ENCODE data around the gene ARHGAP10.
"Not testable (repeated sequence)": the region's sequence is repeated elsewhere in the genome, so short reads cannot be mapped to it uniquely, and the experiment has no call there.

Gene ARHGAP10

DNA sequence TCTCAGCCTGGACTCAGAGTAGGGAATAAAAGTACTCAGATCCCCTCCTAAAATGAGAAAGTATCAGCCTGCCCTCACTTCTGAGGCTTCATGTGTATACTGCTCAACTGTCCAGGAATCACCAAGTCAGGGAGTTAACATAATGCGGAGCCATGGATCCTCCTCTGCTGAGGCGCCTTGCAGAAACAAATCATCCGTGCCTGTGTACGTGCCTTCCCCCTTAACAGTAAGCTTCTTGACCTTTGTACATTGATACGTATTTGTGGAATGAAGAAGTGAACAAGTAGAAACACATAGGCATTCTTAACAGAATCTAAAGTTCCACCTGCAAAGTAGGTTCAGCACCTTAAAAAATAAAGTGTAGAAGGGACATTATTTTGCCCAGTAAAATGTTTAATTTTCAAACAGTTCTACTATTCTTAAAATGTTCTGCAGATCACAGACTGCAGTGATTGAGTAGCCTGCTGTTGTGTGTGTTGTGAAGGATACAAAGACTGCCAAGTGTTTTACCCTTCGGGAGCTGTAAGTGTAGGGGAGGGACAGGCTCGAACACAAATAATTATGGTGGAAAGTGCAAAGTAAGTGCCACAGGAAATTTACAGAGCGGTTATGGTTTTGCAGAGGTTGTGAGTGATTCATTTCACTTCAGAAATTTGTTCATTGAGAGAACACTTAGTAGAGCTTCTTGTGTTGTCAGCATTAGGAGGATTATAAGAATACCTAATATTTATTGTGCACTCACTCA lies 61.9 kb downstream of the ARHGAP10 start:
- DNase-seq (ENCODE audit: low spot score) = no peak

DNA sequence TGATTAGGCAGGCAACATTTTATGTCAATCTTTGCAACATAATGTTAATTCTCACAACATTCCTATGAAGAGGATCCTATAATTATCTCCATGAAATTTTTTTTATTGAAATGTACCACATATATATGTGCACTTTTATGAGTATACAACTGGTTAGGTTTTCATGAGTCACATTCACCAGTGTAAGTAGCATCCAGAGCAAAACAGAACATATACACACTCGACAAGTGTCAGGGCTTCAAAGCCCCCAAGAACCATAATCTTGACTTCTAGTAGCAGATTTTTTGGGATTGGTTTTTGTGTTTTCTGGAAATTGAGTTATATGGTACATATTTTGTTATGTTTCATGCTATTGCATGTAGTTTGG lies 62.4 kb downstream of the ARHGAP10 start:
- DNase-seq (ENCODE audit: low spot score) = no peak

DNA sequence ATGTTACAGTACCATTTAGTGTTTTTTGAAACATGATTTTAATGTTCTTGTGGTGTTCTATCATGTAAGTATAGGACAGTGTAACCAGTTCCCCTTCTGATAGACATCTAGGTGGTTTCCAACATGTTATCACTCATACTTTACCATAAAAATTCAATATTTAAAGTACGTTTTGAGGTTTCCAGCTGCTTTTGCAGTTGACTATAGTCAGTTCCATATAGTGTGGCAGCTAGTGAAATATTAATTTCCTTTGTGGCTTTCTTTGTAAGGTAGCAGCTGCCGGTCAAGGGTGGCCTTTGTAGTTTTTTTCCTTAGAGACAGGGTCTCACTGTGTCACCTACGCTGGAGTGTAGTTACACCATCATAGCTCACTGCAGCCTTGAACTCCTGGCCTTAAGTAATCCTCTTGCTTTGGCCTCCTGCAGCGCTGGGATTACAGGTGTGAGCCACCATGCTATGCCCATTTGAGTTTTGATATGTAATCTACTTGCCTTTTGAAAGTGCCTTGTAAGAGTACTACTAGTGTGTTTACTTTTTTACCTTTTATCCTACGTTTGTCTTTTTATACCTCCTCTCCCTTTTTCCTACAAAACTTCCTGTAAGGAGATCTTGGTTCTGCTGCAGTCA lies 63.0 kb downstream of the ARHGAP10 start:
- no peak for DNase-seq (ENCODE audit: low spot score)

DNA sequence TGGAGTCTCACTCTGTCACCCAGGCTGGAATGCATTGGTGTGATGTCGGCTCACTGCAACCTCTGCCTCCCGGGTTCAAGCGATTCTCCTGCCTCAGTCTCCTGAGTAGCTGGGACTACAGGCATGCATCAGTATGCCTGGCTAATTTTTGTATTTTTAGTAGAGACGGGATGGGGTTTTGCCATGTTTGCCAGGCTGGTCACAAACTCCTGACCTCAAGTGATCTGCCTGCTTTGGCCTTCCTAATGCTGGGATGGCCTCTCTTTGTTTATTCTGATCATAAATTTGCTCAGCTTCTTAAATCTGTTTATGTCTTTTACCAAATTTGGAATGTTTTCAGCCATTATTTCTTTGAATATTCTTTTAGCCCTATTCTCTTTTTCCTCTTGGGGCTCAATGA lies 67.2 kb downstream of the ARHGAP10 start:
- not testable (repeated sequence) for DNase-seq (ENCODE audit: low spot score)

DNA sequence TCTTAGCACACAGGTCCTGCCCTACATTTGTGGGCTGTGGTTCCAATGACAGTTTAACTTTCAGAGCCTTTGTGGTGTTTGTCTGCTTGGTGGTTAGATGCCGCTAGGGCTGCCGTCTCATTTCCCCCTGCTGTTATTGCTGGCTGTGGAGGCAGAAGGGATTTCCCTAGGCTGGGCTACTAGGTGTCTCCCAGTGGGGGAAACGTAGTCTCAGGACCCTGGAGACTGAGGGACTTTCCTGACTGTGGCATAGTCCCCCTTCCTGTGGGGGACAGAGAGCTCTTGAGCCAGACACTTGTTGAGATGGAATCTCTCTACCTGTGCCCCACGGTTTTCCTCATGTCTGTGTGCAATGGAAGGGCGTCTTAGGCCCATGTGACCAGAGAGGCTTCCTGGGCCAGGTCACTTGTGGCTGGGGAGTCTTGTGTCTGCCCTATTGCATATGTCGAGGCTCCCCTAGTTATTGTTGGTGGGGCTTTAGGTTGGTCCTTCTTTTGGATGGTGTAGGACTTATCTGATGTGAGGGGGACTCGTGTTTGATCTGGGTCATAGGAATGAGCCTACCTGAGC lies 68.2 kb downstream of the ARHGAP10 start:
- no peak for DNase-seq (ENCODE audit: low spot score)

DNA sequence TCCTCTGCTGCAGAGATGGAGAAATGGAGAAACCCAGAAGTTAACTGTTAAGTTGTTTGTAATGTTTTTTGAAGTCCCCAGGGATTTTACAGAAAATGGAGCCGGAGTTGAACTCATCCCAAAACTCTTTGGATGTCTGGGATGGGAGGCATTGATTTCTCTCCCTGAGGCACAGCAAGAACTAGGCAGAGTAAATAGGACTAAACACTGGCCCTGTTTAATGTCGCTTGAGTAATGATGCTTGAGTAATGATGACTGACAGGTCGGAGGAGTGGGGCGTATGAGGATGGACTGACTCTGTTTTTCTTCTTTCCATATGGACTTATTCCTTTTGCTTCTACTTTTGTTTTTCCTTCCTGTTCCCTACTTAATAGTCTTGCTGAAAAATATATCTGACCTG lies 69.9 kb downstream of the ARHGAP10 start:
- DNase-seq (ENCODE audit: low spot score) = no peak

DNA sequence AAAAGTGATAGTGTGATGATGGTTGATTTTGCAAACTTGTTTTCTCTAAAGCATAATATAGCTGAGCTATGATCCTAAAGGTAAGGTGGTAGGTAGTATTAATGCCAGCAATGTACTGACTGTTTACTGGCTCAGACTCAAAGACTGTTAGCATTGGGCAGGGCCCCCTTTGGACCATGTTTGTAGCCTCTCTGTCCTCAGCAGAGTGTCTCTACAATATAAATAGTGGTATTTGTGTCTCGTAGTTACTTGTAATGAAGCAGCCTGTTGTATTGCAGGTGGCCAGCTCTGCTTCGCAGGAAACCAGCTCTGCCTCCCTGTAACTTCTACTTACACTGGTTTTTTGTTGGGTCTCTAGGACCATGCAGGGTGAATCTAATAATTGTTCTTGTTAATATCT lies 70.5 kb downstream of the ARHGAP10 start:
- no peak for DNase-seq (ENCODE audit: low spot score)

DNA sequence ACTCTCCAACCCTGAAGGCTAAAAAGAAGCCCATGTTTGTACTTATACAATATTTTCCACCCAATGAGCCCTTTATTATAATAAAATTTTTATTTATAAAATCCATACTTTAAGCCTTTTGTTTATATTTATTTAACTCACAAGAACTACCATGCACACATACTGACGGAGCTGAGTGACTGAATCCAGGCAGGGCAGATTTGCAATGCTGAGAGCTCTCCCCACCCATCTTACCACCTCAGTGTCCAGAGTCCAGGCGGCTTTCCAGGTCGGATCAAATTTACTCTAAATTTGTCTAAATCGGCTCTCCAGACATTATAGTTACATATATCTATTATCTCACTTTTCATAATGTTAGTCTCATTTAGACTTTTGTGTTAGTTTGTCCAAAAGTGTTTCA lies 74.1 kb downstream of the ARHGAP10 start:
- DNase-seq (ENCODE audit: low spot score) = no peak

DNA sequence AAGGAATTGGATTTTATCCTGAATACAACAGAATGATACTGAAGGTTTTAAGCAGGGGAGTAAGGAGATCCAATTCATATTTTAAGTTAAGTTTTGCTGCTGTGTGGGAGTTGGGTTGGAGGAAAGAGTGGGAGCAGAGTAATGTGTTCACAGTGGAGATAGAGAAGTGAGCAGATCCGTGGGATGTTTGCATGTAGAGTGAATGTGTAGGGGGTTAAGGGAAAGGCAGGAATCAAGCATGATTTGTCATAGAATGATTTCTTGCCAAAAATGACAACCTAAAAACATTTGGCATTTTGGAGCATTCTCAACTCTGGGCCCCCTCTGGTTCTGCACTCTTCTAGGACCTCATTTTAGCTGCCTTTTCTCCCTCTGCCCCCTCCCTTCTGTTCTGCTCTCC lies 76.6 kb downstream of the ARHGAP10 start:
- DNase-seq (ENCODE audit: low spot score) = no peak

DNA sequence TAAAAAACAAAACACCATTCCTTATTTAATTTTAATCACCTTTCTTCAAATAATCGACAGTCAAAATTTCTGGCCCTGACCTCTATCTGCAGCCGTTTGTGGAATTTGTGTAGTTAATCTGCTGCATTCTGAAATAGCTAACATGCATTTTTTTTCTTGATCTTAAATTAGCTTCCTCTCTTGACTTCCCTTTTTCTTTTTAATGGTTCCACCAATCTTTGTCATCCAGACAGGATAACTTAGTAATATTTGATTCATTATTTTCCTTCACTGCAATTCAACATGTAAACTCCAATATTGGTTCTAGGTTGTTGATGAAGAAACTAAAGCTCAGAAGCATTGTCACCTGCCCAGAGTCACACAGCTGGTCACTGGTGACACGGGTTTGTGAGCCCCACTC lies 77.3 kb downstream of the ARHGAP10 start:
- DNase-seq (ENCODE audit: low spot score) = no peak

DNA sequence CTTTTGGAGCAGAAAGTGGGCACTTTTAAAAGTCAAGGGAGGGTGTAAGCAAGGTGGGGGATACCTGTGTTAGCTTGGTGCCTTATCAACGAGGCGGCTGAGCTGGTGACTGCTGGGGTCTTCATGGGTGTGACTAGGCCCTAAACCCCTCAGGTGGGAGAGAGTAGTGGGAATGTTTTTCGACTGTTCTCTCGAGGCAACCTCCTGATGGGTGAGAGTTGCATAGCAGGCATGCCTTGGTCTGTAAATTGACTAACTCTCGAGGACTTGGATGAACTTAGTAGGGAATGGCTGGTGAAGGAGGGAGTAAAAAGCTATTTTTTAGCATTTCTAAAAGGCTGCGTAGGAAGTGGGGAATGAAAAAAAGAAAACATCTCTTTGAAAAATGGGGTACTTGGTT lies 80.0 kb downstream of the ARHGAP10 start:
- no peak for DNase-seq (ENCODE audit: low spot score)

DNA sequence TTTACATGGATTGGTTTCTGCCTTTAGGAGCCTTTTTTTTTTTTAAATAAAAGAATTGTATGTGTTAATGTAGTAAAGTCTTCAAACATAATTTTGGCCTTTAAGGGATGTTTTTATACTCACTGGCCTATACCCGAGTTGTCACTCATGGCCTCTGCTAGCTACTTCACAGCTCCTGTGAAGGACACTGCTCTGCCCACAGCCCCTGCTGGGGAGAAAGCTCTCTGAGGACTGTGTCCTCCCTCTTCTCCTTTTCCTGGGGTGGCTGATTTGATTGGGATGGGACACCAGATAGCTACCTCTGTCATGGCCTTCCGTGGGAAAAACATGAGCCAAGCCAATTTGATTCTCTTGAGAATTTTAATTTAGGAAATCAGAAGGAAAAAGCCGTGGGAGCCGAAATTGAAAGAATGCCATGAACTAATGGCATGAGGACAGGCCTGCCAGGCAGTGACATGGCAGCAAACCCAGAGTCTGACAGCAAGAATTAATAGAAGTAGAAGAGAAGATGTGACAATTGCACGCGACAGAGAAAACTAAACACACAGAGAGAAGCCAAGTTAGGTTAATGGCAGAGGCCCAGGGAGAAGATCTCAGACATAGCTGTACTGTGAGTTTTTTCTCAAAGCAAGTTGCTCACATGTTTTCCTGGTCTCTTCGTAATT lies 81.4 kb downstream of the ARHGAP10 start:
- DNase-seq (ENCODE audit: low spot score) = no peak

DNA sequence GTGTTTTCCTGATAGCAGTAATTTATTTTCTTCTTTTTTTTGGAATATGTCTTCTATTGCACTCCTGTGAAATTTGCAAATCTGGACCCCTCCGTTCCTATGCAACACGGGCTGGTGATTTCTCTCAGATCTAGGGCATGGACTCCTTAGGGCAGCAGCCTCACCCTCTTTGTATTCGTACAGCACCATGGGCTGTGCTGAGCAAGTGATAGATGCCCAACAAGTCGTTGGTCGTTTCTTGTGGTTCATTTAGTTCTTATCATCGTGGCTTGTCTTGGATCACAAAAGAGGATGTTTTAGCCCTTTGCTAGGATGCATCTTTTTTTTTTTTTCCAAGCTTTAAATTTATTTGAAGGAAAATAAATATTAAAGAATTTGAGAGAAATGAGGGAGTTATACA lies 82.1 kb downstream of the ARHGAP10 start:
- DNase-seq (ENCODE audit: low spot score) = no peak

DNA sequence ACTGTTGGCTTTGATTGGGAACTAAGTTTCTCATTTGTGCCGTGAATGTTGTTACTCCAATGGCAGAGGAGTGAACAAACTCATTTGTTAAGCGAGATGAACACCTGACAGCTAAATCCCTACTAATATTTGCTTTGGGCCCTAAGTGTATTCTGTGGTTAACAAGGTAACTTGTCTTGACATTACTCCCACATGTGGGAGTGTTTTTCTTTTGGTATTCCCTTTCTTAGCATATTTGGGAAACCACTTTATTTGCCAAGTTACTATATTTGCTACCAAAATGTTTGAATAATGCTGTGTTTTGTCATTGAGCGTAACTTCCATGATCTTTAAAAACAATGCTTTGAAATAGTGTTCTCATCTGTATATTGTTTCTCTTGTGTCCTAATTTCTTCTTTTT lies 82.5 kb downstream of the ARHGAP10 start:
- DNase-seq (ENCODE audit: low spot score) = no peak

DNA sequence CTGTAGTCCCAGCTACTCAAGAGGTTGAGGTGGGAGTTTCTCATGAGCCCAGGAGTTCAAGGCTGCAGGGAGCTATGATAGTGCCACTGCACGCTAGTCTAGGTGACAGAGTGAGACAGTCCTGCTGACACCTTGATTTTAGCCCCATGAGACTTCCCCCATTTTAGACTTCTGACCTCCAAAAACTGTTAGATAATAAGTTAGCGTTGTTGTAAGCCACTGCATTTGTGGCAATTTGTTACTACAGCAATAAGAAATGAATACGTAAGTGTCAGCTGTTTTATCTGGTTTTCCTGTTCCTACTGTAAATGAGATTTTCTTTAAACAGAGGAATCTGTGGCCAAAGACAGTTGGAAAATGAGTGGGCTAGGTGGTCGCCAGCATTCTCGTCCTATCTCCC lies 83.9 kb downstream of the ARHGAP10 start:
- no peak for DNase-seq (ENCODE audit: low spot score)

DNA sequence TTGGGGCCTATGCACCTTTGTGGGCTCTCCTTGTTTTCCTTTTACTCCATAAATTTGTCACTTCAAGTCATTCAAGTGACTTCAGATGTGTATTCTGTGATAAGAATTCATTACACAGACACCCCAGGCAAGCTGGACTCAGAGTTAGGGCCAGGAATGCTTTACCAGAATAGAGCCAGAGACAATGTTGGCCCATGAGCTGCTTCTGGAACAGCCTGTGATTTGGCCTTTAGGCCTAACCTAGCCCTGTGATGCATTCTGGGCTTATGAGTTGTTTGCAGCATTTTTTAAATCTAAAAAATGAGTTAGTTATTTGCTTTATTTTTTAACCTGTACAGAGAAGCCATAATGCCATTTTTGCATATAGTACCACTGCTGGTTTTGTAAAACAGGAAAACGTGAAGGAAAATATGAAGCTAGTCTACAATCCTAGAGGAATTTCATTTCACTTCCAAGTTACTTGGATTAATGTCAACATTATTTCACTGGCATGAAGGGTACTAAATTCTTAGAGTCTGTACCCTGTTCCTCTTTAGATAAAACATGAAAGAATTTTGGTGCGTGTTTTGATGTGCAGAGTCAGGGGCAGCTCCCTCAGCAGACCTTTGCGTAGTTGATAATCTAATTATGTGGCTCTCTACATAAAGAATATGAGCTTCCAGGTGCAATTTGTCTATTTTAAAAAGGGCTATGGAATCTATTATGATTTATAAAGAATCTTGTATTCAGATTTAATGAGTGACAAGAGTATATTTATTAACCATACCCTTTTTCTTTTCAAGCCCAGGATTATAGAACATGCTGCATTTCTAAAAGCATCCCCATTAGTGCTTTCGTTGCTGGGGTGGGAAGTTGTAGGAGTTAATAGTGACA lies 84.7 kb downstream of the ARHGAP10 start:
- no peak for DNase-seq (ENCODE audit: low spot score)

DNA sequence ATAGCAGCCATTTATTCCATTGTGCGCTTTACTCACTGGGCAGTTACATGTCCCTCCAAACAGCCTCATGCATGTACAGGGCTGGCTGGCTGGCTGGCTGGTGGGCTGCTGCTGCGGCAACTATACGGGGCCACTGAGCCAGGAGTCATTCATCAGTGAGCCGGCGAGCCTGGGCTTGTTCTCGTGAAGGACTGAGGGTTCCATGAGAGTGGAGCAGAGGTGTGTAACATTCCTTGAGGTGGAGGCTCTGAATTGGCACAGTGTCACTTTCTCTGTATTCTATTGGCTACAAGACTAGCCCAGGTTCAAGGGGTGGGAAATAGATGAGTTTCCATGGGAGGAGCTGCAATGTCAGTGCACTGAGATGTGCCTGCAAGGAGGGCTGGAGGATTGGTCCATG lies 89.1 kb downstream of the ARHGAP10 start:
- no peak for DNase-seq (ENCODE audit: low spot score)

DNA sequence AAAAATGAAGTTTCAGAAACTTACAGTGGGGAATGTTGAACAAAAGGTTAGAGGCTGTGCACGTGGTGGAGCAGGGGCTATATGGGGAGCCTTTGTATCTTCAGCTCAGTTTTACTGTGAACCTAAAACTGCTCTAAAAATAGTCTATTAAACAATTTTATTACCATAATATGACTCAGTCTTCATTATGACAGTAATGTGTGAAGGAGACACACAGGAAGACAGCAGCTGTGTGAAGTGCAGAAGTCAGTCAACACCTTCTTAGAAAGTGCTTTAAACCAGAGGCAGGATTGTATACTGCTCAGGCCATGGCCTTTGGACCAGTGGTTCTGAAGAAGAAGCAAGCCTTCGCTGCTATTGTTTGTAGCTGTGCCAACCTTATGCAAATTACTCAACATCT lies 89.7 kb downstream of the ARHGAP10 start:
- DNase-seq (ENCODE audit: low spot score) = no peak

DNA sequence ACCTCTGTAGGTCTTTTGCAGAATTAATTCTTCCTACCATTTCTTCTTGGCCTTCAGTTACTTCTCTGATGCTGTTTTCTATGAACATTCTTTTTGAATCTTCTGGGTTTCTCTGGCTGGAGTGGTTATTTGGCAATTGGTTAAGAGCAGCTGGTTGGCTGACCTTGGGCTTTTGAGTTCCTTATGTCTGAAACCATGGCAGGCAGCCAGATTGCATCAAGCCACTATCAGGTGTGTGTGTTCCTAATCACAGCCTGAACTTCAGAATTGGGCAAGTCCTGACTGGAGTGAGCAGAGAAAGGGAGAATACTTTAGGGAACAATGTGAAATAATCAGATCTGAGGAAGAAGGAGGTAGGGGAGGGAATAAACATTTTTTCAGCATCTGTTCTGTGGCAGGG lies 90.2 kb downstream of the ARHGAP10 start:
- DNase-seq (ENCODE audit: low spot score) = no peak

DNA sequence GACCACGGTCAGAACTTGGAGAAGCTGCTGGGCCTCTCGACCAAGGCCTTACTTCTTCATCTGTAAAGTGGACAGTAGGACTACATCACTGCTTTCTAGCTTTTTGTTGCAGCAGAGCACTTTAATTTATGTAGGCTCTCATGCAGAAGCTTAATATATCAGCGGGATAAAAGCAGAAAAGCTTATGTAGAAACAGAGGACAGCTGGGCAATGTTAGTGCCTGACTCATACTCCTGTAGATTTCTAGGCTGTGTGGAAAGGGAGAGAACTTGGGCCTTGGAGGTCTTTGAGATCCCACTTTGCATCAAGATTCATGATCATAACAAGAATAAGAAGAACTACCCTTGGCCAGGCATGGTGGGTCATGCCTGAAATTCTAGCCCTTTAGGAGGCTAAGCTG lies 91.2 kb downstream of the ARHGAP10 start:
- DNase-seq (ENCODE audit: low spot score) = no peak

DNA sequence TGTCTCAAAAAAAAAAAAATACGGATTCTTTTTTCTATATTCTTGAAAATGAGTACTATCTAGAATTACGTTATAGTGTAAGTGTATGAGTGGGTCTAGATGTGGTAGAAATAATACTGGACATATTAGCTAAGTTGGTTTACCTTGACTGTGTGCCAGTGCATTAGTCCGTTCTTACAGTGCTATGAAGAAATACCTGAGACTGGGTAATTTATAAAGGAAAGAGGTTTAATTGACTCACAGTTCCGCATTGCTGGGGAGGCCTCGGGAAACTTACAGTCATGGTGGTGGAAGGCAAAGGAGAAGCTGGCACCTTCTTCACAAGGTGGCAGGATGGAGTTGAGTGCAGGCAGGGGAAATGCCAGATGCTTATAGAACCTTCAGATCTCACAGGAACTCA lies 92.4 kb downstream of the ARHGAP10 start:
- no peak for DNase-seq (ENCODE audit: low spot score)

DNA sequence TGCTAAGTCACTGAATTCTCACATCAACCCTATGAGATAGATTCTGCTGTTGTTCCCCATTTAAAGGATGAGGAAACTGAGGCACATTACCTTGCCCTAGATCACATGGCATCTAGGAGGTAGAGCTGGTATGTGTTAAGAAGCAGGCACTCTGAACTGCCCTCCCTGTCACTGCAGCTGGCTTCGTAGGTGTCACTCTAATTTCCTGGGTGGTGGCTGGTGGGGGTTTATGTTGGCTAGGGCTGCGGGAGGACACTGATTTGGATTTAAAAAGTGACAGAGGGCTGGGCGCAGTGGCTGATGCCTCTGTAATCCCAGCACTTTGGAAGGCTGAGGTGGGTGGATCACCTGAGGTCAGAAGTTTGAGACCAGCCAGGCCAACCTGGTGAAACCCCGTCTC lies 93.0 kb downstream of the ARHGAP10 start:
- DNase-seq (ENCODE audit: low spot score) = no peak

Data from SK-N-DZ (cell line).